ENCODE measurements around the gene PRPF19.

- TF ChIP-seq CTCF (IDR thresholded peaks at IDR 0.05; ENCODE audit: control extremely low read depth in 1 of 3, insufficient read depth in 1 of 3, low read depth in 1 of 3, low read length in 3 of 3) (no peak), POLR2AphosphoS5 (IDR thresholded peaks at IDR 0.05; ENCODE audit: low read depth, low read length) (no peak), EGR1 (IDR thresholded peaks at IDR 0.05; ENCODE audit: borderline replicate concordance, low read depth, low read length) (no peak), MAX (IDR thresholded peaks at IDR 0.05) (no peak), POLR2A (IDR thresholded peaks at IDR 0.05; ENCODE audit: control extremely low read depth in 1 of 2, low read depth in 2 of 2, low read length in 2 of 2) (no peak), GABPA (IDR thresholded peaks at IDR 0.05; ENCODE audit: borderline replicate concordance, insufficient read depth, low read length) (no peak)
Measured at GRCh38 chr11:60855726-60856633, 50.4 kb downstream of the PRPF19 start, which contains the start of gene PTGDR2.
